Colonic mucosa (tissue), 4 donors: ENCODE measurements around the gene TRPT1. TPM values are rescaled to one million over a fixed set of nuclear protein-coding genes. Genes with fewer than 3 reads are reported as not detected.

Source experiments
- DNase-seq: peaks from one replicate; pipeline ENCODE4 v3.0.0-alpha.2; 2020
- H3K27ac ChIP-seq: fragments of 200-600 bp; one replicate; pipeline ENCODE4 v1.8.0; 2021
- H3K27me3 ChIP-seq: fragments of 200-600 bp; one replicate; pipeline ENCODE4 v1.8.0; 2021
- H3K36me3 ChIP-seq: fragments of 200-600 bp; one replicate; pipeline ENCODE4 v1.8.0; 2021
- H3K4me1 ChIP-seq: fragments of 200-600 bp; one replicate; pipeline ENCODE4 v1.8.0; 2021; ENCODE audit warnings: mild to moderate bottlenecking
- H3K4me3 ChIP-seq: fragments of 200-600 bp; one replicate; pipeline ENCODE4 v1.8.0; 2021
- H3K9ac ChIP-seq, 2 donors: one replicate each; pipeline ENCODE4 v1.7.0; 2013; ENCODE audit warnings: control low read depth in 2 of 2, low read depth in 2 of 2, low read length in 2 of 2
- H3K9me3 ChIP-seq: fragments of 200-600 bp; one replicate; pipeline ENCODE4 v1.8.0; 2021
- CTCF ChIP-seq: fragments of 200-600 bp; IDR thresholded peaks from one replicate; pipeline ENCODE4 v1.8.0; 2022; ENCODE audit warnings: antibody characterized with exemption, mild to moderate bottlenecking
- intact Hi-C: fragments of 100-400 bp; cut with DNase I; formaldehyde crosslinking; loops from one replicate; pipeline ENCODE4 v1.14.1; 2022
- total RNA-seq, 2 donors: library from RNA; stranded (reverse); fragmentation: NEBNext Ultra II Directional in 1 of 2; extraction: Animal tissue kit (Norgen Biotek cat#: 25700) in 1 of 2; gene quantifications; one replicate each; pipeline ENCODE4 v1.2.1, GENCODE V29; 2021
- donor health status: healthy.
- donor health status: DM: no; HTN: no; CAD: no.
- donor health status: DM: no; HTN: no; CAD: no.

Gene TRPT1
- total RNA-seq, 2 donors from 2014 or later, result 52.3 to 63.6 TPM

- Histone ChIP-seq H3K9ac (no peak overlapping the region), H3K27me3 (no peaks in the 10 kb centered on the region), H3K36me3 (peaks cover 39% of the 10 kb centered on the region), H3K4me1 (peaks cover 15% of the 10 kb centered on the region), H3K27ac (no peak overlapping the region), H3K4me3 (no peak overlapping the region), H3K9me3 (no peaks in the 10 kb centered on the region)
- DNase-seq, result no peak
- TF ChIP-seq CTCF, result no peak
- intact Hi-C loops, result loop anchor here (5.0 kb wide), 1 partner anchor 101 kb away; the partner anchor contains the start of gene CATSPERZ
These were observed 24.4 kb downstream of the TRPT1 start for GRCh38 chr11:64201543-64201942.

- Histone ChIP-seq H3K9ac (no peak overlapping the region), H3K36me3 (peaks cover 44% of the 10 kb centered on the region), H3K4me3 (no peak overlapping the region), H3K9me3 (no peaks in the 10 kb centered on the region), H3K4me1 (no peaks in the 10 kb centered on the region), H3K27me3 (no peaks in the 10 kb centered on the region), H3K27ac (no peak overlapping the region)
- intact Hi-C loops, result no loop called here
- no peak for DNase-seq
- TF ChIP-seq CTCF, result no peak
These were observed 27.5 kb downstream of the TRPT1 start for GRCh38 chr11:64198511-64198910.

- DNase-seq, result no peak
- intact Hi-C loops, result no loop called here
- no peak overlapping the region for H3K27ac ChIP-seq
- no peak for TF ChIP-seq CTCF
- H3K9ac ChIP-seq, result no peak overlapping the region
- no peaks in the 10 kb centered on the region for H3K9me3 ChIP-seq
- H3K4me3 ChIP-seq, result no peak overlapping the region
- H3K4me1 ChIP-seq, result no peaks in the 10 kb centered on the region
- H3K36me3 ChIP-seq, result peaks cover 35% of the 10 kb centered on the region
- no peaks in the 10 kb centered on the region for H3K27me3 ChIP-seq
These were observed 29.4 kb downstream of the TRPT1 start for GRCh38 chr11:64196626-64197025.

- Histone ChIP-seq H3K9me3 (no peaks in the 10 kb centered on the region), H3K4me1 (no peaks in the 10 kb centered on the region), H3K36me3 (peaks cover 24% of the 10 kb centered on the region), H3K27ac (no peak overlapping the region), H3K4me3 (no peak overlapping the region), H3K27me3 (no peaks in the 10 kb centered on the region), H3K9ac (no peak overlapping the region)
- no peak for DNase-seq
- TF ChIP-seq CTCF, result no peak
- intact Hi-C loops, result no loop called here
These were observed 33.6 kb downstream of the TRPT1 start for GRCh38 chr11:64192434-64192833.

GRCh38 chr11:64186492-64187165 lies 39.4 kb downstream of the TRPT1 start:
- Histone ChIP-seq H3K36me3 (no peaks in the 10 kb centered on the region), H3K4me1 (no peaks in the 10 kb centered on the region), H3K27ac (no peak overlapping the region), H3K9me3 (no peaks in the 10 kb centered on the region), H3K4me3 (no peak overlapping the region), H3K9ac (no peak overlapping the region), H3K27me3 (no peaks in the 10 kb centered on the region)
- intact Hi-C loops, result no loop called here
- peak; percentile 60 for DNase-seq
- TF ChIP-seq CTCF, result no peak
